Measurements from ENCODE around the gene FSTL5.

GRCh38 chr4:162140051-162140683, 23.6 kb downstream of the FSTL5 start:
- TF ChIP-seq CTCF (IDR thresholded peaks at IDR 0.05; ENCODE audit: poor library complexity) (no peak), EZH2 (IDR thresholded peaks at IDR 0.05; ENCODE audit: borderline replicate concordance) (no peak), EZH2phosphoT487 (IDR thresholded peaks at IDR 0.05; ENCODE audit: low read depth, severe bottlenecking, unreplicated experiment) (no peak)

Measured in hepatocyte (in vitro differentiated cells).